Stimulated activated CD8-positive, alpha-beta memory T cell treated with anti-CD3 and anti-CD28 coated beads, Interleukin-15, amount 100 ng/mL, for 48 hours (primary cell): ENCODE measurements around the gene MXRA8.

Experiments used
- DNase-seq, 2 donors: peaks; one replicate each; pipeline ENCODE4 v3.0.0-alpha.2; 2020; ENCODE audit warnings: low read depth in 2 of 2

The MXRA8 gene

DNA sequence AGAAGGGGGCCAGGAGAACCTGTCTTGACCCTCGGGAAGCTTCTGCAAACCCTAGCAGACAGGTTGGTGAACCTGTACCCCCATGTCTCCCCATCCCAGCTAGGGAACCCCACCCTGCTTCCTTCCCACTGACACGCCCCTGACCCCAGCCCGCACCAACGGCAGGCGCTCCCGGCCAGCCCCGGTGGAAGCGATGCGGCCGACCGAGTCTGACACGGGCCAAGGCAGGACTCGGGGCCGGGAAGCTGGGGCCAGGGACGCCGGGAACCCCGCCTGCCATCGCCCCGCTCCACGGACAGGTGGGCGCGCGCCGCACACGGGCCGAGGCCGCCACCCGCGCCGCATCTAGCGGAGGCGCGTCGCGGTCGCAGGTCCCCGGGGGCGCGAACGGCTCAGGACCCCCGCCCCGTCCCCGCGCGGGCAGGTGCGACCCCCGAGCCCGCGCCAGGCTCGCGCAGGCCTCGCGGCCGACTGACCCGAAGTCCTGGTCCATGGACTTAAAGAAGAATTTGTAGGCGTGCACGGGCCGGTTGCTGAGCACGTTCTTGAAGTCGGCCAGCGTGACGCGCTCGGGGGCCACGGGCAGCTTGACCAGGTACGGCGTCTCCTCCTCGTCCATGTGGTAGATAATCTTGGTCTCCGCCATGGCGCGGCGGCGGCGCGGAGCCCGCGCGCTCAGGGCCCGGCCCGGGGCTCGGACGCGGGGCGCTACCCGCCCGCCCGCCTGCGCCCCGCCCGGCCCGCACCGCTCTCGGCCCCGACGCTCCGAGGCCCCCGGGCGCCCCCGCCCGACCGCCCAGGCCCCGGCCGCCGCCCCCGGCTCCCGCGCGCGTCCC lies 9.7 kb downstream of the MXRA8 start:
- no peak for DNase-seq

DNA sequence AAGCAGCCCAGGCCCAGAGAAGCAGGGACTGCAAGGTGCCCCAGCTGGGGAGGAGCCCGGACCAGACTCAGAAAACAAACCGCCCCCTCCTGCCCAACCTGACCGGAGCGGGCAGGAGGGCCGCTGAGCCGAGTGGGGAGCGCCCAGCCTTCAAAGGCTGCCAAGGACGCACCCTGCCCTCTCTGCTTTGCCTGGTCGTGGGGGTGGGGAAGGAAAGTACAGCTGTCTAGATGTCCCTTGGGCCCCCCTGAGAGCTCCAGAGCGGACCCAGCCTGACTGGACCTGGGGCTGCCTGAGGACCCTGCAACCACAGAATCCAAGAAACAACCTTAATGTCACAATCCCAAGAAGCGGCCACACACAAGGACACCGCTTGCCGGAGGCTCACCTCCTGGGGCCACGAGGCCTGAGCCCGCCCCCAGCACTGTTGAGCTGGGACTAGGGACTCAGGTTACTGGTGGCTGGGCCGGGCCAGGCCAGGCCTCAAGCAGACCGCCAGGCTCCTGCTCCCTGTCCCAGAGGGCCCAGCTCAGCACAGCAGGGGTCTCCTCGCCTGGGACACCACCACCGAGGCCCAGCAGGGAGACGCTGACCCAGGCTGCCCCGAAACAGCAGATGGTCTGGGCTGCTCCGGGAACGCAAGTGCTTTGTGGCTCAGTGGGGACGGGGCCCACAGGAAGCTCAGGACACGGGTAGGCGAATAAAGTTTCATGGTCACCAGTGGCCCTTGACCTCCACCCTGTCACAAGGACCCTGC lies 10.5 kb downstream of the MXRA8 start:
- DNase-seq = no peak

DNA sequence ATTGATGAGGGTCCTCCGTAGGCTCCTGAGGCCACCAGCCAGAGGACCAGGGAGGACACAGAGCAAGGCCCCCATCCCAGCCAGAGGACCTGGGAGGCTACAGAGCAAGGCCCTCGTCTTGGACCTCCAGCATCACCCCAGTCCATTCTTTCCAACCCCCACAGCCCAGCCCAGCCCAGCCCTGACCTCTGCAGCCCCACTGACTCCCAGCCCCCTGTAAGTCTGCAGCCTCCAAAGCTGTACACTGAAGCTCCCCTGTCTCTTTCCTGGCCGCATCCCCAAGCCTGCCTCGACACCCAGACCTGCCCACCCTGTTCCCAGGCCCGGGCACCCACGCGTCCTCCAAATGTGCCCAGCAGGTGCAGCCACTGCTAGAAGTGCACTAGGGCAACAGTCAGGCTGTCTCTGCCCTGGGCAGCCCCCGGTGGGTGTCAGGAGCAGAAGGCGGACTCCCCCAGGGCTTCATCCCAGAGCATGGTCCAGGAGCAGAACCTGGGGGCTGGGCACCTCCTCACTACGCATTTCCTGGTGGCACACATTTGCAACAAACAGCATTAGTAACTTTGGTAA lies 11.2 kb downstream of the MXRA8 start:
- no peak for DNase-seq

DNA sequence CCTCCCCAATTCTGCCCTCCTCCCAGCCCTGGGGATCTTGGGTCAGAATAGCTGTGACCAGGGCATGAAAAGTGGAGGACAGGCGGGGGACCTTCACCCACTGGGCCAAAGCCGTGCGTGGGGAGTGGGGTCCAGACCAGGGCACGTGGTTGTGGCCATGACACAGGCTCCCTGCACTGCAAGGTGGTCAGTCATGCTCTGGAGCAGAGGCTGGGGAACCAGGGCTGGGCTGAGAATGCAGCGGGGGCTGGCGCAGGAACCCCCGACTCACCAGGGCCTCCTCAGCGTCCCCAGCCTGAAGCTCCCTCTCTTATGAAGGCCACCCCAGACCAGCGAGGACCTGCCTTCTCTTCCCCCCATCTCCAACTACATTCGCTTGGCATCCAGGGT lies 11.9 kb downstream of the MXRA8 start:
- no peak for DNase-seq

DNA sequence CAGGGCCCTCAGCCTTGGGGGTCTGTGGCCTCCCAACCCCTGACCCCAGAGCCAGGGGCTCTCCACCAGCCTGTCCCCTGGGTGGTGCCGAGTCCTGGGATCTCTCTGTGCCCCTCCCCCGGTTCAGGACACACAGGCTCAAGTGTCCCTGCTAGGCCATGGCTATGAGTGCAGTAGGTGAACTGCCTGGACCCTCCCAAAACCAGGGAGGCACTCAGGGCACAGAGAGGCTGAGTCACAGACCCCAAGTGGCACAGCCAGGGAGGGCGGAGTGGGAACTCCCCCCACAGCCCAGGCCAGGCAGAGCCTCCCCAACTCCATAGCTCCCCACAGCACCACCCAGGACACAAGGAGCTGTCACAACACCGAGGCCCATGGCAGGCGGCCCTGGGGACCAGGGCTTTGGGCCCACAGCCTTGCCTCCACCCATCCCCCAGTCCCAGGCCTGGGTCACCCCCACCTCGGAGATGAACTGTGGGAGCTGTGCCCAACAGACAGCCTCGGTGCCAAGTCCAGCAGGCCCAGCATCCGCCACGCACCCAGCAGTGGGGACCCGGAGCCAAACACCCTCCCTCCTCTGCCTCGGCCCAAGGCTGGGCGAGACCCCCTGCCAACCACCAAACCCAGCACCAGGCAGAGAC lies 12.4 kb downstream of the MXRA8 start:
- DNase-seq = no peak

DNA sequence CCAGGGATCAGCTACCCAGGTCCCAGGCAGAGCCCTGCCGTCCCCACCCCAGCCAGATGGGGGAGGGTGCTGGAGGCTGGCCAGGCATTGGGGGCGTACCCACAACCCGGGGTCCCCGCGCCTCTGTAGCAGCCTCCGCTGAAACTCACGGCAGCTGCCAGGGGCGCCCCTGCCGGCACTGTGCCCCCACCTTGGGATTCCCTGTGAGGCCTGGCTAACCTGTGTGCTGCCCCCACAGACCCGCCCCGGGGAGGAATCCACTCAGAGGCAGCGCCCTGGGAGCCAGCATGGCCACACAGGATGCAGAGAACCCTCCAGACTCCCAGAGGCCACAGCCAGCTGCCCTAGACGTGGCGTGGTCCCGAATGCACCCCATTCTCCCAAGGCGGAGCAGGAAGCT lies 13.0 kb downstream of the MXRA8 start:
- no peak for DNase-seq

DNA sequence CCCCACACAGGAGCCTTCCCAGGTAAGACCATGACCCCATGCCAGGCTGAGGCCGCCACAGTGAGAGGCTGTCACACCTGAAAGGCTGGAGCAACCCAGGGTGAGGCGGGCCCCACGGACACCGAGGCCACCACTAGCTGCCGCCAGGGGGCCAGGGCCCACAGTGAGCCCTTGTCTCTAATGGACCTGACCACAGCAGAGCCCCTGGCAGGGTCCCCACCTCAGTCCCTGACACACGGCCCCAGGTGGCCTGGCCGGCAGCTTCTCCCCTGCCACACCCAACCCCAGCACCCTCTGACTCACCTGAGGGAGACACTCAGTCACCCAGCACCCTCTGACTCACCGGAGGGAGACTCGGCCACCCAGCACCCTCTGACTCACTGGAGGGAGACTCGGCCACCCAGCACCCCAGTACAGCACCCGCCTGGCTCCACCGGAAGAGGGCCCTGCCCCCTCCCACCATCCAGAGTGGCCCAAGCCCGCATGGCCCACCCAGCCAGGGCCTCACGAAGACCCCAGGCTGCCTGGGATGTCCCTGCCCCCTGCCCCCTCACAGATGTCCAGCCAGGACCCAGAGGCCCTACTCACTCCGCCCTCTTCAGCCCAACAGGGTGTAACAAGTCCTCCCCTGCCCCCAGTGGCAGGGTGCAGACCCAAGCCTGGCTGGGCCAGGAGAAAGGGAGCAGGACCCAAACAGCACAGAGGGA lies 13.5 kb downstream of the MXRA8 start:
- peak; percentile 49 to 53 for DNase-seq

DNA sequence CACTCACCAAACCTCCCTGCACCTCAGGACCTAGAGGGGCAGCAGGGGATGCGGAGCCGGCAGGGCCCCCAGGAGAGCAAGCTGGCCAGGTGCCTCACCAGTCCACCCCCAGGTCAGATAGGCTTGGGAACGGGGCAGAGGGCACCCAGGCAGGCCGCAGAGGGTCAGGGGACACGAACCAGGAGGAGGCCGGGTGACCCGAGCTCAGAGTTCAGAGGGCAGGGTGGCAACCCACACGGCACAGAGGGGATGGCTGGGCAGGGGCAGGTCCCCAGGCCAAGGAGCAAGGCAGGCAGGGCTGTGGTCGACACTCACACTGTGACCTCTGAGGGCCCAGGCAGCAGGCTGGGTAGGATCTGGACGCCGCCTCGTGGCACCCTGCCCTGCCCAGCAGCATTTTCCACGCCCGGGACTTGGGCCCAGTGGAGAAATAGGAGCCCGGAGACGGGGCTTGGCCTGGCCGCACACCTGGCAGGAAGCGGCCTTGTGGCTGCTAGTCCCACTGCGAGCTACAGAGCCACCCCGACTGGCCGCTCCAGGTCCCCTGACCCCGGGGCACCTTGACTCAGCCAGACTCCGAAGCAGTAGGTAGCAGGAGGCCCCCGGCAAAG lies 14.4 kb downstream of the MXRA8 start:
- no peak for DNase-seq

DNA sequence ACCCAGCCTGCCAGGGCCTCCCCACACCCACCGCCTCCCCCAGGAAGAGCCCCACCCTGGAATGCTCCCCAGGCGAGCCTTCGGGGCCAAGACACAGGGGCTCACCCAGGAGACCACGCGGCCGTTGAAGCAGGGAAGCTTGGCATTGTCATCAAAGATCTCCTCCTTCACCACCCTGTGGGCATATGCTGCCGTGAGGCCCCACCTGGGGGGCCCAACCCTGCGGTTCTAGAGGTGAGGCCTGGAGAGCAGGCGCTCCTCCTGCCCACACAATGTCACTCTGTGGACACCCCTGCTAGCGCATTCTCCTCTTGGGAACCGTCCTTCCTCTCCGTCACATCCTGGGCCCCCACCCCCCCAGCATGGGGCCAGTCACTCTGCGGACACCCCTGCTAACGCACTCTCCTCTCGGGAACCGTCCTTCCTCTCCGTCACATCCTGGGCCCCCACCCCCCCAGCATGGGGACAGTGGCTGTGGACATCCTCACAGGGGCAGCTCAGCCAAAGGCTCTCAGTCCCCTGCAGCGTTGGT lies 15.7 kb downstream of the MXRA8 start:
- no peak for DNase-seq

DNA sequence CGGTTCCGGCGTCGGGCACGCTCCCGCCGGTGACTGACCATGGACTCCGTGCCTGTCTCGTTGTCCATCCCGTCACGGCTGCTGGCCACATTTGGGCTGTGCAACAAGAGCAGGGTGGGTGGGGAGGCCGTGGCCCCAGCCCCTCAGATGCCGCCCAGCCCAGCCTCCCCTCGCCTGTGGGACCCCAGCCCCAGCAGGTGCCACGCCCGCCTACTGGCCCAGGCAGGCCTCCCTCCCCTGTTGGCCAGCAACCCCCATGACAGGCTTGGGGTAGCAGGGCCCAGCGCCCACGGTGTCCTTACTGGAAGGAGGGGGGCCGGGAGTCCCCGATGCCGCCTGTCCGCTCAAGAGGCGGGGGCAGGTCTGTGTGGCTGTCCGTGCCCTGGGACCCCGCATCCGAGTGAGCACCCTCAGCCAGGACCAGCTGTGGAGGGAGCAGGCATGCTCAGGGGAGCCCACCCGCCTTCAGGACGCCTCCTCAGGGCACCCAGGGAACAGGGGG lies 16.2 kb downstream of the MXRA8 start:
- DNase-seq = no peak

DNA sequence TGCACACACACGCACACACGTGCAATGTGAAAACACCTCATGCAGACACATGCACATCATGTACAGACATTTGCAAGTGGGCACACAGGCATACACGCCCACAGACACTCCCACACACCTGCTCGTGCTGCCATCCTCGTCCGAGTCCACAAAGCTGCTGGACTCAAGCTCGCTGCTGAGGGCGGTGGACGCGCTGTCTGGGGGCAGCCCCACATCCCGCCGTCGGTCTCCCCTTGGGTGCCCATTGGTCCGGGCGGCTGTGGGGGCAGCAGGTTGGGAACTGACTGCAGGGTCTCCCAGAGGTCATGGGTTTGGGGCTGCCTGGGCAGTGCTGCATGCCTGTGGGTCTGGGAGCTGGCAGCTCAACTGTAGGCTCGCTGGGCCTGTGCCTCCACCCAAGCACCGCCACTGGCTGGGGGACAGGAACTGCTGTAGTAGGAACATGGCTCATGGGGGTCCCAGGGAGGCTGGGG lies 16.8 kb downstream of the MXRA8 start:
- DNase-seq = no peak

DNA sequence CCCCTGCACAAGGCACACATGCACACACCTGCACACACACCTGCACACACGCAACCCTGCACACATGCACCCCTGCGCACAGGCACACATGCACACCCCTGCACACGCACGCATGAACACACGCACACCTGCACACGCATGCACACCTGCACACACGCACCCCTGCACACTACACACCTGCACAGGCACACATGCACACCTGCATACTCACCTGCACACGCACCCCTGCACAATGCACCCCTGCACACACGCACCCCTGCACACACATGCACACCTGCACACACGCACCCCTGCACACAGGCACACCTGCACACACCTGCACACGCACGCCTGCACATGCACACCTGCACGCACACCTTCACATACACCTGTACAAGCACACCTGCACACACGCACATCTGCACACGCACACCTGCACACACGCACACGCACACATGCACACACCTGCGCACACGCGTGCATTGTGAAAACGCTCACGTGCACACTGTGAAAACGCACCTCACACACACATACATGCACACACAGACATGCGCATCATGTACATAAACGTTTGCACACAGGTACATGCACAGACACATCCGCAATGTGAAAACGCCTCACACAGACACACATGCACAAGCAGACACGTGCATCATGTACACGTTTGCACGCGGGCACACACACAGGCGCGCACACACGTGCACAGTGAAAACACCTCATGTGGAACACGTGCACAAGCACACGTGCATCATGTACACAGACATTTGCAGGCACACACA lies 17.4 kb downstream of the MXRA8 start:
- DNase-seq = no peak

DNA sequence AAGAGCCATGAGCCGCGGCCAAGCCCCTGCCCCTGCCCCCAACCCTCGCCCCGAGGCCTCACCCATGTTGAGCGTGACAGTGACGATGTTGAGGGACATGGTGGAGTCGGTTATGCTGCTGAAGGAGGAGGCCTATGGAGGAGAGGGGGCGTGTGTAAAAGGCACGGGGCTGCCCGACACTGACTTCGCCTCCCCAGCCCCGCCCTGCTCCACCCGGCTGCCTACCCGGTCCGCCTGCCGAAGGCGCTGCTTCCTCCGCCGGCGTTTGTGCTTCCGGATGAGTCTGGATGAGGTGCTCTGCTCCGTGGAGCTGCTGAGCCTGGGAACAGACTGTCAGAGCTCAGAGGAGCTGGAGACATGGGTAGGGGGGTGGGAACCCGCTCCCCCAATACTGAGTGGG lies 18.2 kb downstream of the MXRA8 start:
- DNase-seq = no peak

DNA sequence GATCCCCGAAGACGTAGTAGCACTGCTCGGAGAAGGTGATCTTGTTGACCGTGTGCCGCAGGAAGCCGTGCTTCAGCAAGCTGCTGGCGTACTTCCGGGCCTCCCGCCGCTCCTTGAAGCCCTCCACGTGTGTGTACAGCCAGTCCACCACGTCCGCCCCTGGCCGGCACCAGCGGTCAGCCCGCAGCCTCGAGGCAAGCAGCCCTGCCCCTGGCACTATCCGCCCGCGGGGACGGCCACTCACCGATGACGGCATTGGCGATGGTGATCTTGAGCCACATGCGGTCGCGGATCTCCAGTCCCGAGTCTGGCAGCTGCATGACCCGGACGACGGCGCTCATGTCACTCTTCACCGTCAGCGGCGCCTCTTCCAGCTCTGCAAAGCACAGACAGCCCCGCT lies 20.1 kb downstream of the MXRA8 start:
- no peak for DNase-seq

DNA sequence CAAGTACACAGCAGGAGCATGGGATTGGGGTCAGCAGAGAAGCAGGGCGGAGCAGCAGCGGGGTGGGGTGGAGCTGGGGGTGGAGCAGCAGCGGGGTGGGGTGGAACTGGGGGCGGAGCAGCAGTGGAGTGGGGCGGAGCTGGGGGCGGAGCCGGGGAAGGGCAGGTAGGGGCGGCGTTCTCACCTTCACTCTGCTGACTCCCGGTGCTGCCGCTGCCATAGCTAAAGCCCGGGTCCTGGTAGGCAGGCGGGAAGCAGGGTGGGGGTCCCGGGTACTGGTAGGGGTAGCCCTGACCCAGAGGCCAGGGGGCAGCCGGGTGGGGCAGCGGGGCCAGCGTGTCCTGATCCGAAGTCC lies 20.6 kb downstream of the MXRA8 start:
- no peak for DNase-seq

DNA sequence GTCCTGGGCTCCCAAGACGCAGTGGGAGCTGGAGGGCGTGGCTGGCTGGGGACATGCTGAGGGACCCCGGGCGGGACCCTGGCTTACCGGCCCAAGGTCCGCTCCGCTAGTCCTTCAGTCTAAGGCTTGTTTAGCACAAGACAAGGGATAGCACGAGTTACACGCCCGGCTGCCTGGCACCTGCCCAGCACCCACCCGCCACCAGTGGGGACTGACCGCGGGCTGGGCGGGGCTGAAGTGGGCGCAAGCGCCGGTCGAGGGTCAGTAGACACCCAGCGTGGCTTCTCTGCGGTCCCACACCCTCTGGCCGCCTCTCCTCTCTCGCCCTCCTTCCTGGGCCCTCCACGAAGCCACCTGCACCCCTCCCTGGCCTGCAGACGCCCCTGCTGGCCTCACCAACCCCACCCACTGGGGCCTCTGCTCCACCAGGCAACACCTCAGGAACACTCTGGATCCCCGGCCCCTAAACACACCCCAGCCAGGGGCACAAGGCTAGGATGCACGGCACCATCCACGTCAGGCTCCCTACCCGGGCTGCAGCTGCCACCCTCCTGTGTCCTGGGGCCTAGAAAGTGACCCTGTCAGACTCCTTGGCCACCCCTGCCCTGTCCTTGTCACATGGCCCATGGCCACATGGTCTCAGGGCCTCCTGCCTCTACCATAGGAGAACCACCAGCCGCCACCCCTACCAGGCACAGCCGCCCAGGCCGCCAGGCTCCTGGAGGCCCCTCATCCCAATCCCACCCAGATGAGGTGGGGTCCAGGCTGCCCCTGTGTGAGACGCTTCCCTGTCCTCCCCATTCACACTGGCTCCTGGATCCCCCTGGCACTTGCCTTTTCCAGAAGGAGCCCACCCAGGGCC lies 21.2 kb downstream of the MXRA8 start:
- no peak for DNase-seq

DNA sequence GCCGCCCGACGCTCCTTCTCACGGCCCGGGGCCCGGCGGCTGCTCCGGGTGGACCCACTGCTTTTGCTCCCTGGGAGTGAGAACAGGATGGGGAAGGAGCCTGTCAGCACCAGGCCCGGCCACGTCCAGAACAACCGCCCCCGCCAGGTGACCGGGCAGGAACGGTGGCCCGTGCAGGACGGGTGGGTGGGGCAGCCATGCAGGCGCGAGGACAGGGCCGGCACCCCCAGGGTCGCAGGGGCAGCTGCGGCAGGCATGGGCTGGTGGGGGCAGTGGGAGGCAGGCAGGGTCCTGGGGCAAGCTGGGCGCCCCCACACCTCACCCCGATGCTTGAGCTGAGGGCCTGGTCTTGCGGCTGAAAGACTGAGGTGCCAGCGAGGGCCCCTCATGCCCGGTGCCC lies 21.9 kb downstream of the MXRA8 start:
- no peak for DNase-seq

DNA sequence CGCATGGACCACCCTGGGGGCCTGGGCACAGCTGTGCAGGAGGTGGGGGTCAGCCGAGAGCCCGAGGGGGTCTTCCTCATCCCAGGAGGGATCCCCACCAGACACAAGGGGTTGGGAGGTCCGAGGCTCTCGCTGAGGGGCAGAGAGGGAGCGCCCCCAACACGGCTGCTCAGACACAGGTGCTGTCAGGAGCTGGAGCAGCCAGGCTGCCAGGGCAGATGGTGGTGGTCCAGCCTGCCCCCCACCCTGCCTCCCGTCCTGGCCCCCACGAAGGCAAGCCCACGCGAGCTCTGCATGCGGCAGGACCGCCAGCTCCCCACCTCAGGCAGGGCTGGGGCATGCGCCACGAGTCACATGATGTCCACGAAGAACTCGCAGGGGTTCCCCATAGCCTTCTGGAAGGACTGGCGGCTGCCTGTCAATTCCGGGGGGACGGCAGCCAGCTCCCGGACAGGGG lies 22.5 kb downstream of the MXRA8 start:
- DNase-seq = no peak

DNA sequence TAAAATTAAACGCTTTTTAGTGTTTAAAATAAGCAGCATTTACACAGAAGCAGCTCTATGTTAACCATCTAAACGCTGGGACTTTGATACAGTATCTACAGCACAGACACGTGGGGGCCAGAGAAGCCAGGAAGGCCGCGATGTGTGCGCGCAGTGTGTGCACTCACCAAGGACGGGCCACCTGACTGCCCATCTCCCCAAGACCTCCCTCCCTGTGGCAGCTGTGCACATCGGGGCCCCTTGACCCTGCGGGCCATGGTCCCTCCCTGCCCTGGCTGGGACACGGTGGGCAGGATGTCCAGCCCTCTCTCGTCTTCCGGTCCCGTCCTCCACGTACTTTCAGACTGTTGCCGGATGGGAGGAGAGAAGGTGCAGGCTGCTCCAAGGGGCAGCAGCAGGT lies 23.1 kb downstream of the MXRA8 start:
- DNase-seq = no peak
